NCI-H2081 treated with DMSO at 0.1 percent for 48 hours (cell line): ENCODE data around the gene FAM149A.

Experiments
- DNase-seq: peaks from one replicate; lab custom pipeline; 2025; lab: John Stamatoyannopoulos, UW

FAM149A gene

DNA sequence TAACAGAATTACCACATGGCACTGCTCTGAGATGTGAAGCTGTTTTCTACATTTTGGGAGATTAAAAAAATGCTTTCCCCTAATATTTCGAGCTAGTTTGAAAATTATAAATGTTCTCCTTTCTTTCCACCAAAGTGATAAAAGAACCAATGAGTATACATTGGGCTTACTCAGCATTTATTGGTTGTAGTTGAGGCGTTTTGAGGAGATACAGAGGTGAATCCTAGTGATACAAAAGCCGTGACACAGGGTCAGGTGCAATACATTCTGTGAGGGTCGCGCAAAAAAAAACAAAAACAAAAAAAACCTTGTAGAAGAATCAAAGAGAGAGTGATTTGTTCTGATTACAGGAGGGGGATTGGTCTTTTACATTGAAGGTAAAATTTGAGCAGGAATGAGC, 54.5 kb downstream of the FAM149A start:
- DNase-seq = no peak

DNA sequence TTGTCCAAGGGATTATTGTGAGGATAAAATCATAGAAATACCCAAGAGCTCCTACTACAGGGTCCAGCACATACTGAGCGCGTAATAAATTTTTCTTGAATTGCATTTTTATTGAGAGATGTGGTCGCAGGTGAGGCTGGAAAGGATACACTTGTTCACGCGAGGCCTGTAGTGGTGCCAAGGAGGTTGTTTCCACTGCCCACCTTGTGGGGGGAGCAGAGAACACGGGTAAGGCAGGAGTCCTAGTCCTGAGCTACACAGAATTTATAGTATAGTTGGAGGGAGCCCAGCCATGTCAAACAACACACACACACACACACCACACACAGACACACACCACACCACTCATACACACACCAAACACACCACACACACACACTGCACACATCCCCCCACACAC, 55.1 kb downstream of the FAM149A start:
- no peak for DNase-seq

DNA sequence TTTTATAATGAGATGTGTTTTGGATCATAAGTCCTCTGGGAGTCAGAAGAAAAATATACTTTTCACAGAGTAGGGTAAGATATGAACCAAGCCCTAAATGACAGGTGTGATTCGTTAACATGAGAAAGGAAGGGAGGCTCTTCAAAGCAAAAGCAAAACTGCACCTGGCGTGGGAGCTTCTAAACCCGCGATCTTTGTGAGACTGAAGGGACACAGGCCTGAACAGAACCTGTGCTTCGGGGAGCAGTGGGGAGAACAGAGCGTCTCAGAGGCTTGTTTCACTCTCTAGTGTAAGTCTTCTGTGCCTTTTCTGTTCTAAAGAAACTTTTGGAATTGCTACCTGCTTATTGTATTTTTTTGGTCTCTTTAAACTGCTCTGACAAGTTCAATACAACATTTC, 56.6 kb downstream of the FAM149A start:
- DNase-seq = no peak

DNA sequence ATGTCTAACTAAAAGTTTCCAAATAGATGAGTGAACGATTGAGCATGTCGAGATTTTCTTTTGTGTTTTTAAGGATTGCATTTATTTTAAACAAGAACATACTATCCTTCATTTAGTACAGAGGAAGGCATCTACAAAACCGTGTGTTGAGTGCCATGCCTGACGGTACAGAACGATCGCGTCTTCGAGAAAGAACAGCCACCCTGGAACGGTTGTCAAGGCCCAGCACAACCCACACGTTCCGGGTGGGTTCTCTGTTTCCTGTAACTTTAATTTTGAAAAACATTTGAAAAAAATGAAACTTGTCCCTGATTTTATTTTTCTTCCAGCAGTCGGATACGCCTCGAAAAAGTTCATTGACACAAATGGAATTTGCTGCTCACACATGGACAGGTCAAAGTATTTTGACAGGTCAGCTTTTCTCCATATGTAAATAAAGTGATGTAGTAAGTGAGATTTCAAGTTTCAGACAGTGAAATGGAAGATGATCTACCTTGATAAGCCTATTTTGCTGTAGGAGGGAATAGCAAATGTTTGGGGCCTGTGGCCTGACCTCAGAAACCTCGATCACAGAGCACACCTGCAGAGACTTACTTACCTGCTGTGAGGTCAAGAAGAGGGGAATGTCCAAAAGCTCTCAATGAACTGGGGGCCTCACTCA, 62.5 kb downstream of the FAM149A start:
- DNase-seq = no peak

DNA sequence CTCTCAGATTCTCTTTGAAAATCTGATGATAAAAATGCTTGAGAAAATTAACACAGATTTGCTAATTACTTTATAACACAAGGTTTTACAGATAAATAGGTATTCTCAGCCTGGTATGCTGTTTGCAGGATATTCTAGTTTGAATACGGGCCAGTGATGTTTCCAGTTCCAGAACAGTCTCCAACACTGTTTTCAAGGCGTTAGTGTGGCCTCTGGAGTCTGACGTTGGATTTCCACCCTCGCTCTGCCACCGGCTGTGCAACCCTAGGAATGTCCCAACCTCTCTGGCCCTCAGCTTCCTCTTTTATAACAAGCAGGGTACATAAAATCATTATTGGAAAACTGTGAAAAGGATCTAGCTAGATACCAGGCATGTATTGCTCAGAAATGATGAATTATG, 63.1 kb downstream of the FAM149A start:
- no peak for DNase-seq

DNA sequence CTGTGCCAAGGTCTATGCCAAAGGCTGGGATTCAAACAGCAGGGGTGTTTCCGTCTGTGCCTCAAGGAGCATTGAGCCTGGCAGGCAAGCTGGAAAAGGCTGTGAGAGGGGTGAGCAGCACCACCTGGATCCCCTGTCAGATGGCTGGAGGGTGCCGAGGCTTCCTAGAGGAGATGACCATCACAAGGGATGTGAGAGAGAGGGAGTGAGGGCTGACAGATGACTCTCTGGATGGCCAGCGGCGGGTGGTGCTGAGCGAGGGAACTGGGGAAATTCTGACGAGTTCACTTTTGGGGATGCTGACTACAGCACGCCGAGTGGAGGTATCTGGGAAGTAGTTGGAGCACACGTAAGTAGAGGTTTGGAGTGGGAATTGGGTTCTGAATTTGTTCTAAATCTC, 64.2 kb downstream of the FAM149A start:
- no peak for DNase-seq

DNA sequence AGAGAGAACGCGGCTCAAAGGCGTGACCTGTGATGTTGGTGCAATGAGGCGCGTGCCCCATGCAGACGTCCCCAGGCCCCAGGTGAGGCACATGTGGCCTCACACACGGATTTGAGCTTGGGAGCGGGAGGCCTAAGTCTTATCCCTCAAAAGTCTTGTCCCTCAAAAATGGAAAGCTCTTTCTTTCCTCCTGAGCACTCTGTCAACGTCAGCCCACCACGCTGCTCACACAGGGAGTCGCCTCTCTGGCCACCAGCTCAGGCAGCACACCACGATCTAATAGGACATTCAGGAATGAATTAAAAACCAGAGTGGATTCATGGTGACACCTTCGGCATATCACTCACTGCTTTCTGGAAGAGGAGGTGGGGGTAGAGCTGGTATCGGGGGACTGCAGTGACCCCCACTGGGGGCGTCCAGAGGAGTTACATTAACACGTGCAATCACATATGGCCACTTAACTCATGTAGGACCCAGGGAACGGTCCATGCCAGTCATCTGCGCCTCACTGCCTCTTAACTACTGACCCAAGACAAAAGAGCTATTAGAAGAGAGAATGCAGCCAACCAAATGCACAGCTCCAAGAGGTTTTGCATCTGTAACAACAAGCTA, 64.9 kb downstream of the FAM149A start:
- DNase-seq = no peak

DNA sequence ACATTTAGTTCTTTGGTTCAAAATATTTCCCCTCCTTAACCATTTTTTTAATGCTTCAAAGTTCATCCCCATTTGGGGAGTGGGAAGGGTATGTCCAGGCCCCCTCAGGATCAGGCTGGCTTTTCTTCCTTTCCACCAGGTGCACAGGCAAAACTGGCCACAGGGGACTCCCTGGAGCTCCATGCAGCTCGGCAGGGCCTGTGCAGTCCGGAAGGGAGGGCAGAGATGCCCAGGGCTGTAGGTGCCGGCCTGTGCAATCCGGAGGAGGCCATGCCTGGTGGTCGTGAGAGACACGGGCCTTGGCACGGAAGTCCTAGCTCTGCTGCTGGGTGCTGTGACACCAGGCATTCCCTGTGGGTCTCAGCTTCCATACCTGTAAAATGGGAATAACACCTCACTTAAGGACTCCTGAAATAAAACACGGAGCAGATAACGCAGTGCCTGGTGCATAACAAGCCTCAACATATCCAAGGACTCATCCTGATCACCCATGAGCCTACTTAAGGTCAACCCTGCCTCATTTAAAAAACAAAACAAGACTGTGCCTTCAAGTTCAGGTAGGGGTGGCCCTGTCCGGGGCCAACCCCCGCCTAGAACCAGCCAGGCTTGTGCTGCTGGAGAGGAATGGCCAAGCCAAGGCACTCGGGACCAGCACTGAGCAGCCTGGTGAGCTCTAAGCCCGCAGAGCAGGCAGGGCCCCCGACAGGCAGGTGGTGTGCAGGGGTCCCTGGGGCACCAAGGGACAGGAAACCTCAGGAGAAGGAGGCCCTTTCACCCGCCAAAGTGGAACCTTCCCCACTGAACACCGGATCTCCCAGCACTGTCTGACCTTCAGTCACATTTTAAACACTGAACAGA, 65.7 kb downstream of the FAM149A start:
- no peak for DNase-seq

DNA sequence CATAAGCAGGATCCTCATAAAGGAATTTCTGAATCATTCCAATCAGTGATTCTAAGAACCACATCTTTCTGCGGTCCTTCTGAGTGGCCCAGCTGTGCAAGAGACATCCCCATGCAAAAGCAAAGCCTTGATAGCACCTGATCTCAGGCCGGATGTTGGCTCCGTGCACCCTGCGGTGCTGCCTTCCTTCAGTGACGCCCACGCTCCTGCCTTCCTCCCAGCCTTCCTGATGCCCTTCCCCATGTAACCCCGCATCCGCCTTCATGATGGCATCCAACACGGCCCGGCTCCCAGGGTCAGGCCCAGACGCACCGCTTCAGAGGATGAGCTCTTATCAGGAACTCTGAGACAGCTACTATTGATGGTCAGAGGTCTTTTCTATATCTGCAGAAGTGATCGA, 66.5 kb downstream of the FAM149A start:
- DNase-seq = no peak

DNA sequence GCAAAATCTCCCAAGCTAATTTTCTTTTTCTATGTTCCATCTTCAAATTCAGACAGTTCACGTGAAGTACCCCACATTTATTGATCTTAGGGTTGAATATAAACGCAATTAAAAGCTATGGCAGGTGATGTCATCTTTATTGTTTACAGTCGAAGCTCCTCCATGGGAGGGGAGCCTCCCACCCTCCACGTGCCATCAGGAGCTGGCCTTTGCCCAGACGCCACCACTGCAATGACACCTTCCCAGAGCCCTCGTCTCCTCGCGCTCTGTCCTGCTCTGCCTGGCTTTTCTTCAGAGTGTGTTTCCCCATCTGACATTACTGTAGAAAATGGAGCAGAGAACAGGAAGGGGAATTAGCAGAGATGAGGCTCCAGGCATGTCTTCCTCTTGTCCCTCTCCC, 68.0 kb downstream of the FAM149A start:
- no peak for DNase-seq

DNA sequence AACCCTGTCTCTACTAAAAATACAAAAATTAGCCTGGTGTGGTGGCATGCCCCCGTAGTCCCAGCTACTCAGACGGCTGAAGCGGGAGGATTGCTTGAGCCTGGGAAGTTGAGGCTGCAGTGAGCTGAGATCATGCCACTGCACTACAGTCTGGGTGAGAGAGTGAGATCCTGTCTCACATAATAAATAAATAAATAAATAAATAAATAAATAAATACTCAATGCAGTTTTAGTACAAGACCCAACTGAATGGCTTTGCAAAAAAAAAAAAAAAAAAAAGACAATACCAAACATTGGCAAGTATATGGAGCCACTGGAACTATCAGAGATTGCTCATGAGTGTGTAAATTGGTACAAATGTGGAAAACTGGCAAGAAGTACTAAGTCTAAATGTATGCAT, 83.6 kb downstream of the FAM149A start:
- DNase-seq = no peak

DNA sequence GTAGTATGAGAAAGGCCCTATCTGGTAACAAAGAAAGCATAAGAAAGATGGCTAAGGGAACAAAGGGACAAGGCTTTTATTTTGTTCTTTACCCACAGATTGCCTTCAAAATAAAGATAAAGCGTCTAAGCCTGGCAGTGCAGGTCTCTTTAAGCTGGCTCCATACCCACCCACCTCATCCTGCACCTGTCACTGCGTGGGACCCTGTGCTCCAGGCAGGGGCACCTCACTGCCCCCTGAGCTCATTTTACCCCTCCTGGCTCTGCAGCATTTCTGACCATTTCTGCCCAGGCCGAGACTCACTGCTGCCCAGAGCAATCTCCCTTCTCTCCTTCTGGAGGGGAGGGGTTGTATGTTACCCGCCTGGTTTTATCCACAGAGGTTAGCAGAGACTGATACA, 85.2 kb downstream of the FAM149A start:
- no peak for DNase-seq

DNA sequence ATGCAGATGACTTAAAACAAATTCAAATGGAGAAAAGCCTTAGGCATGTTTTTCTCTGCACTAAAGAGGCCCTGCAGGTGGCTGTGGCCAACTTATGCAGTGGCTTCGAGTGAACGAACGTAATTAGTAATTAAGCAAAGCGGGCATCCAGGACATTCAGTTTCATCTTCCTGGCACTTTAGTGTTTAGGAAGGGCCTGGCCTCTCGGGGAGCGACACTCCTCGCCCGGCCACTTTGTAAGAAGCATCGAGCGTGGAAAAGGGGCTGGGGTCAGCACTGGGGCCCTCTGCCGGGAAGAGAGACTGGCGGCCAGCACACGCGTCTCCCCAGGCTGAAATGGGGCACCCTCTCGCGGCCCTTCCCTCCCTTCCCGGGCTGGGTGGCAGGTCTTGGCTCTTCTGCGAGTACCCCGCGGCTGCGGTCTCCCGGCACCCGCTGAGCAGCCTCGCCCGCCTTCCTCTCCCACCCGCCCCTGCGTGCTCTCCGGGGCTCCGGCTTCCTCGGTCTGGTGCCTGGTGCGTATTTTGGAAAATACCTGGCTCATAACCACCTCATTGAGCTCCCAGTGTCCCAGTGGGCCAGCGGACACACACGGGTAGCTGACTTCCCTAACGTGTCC, 86.2 kb downstream of the FAM149A start:
- no peak for DNase-seq

DNA sequence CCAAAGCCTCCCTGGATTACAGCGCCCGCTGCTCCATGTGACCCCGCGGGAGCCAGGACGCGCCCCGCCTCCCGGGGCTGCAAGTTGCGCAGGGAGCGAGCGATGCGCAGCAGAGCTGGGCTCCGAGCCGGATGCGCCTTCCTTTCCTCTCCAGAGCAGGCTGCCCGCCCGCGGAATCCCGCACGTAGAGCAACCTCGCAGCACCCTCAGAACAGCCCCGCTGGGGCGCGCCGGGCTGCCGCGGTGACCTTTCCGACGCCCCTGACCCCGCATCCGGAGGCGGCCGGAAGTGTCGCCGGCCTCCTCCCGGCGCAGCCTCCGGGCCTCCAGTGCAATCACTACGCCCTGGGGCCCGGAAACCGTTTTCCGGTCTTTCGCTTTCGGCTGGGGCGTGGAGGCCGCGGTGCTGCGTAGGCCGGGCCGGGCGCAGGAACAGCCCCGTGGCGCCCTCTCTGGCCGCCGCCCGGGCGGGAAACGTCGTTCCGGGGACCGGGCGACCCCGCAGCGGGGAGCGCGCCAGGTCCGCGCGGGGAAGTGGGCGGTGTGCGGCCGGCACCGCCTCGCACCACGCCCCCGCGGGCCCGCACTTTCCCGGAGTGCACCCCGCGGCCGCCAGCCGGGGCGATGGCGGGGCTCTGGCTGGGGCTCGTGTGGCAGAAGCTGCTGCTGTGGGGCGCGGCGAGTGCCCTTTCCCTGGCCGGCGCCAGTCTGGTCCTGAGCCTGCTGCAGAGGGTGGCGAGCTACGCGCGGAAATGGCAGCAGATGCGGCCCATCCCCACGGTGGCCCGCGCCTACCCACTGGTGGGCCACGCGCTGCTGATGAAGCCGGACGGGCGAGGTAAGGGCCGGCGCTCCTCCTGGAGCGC, 86.9 kb downstream of the FAM149A start, which contains the start of gene CYP4V2:
Gene CYP4V2 (plus strand): TSS at position 368 of the 866 bp plus-strand sequence. CDS start 257 bp downstream, at position 625.
- DNase-seq = no peak

DNA sequence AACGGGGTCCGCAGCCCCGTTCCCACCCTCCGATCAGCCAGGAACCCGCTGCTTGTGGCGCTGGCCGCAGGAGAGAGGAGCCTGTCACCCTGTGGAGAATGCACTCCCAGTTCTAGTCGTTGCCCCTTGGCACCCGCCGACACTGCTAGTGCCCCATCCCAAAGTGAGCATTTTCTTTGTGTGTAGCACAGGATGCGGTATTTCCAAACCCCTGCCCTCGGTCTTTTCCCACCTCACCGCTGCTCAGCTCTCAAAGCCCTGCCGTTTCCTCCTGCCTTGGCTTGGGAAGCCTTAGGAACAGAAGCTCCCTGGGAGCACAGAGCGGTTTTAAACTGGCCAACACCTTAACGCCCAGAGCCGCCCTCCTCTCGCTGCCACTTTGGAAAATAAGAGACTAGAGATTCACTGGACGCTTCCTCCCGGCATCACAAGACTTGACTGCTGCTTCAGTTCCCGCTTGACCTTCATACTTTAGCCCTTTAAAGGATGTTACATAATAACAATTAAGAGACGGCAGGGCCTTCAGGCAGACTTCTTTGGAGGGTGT, 87.6 kb downstream of the FAM149A start:
- no peak for DNase-seq

DNA sequence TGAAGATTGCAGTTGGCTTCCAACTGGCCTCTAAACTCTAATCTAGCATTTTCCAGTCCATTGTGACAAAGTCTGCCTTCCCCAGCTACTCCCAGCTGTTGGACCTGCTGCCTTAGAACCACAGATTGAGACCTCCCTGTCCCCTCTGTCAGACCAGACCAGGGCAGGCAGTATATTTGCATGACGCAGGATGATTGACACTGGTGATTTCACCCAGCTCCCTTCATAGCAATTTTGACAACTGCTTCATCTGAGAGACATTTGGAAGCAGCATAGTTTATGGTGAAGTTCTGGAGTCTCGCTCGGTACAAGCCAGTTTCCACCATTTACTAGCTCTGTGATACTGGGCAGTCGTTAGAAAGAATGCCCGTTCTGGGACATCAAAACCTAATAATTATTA, 89.3 kb downstream of the FAM149A start:
- DNase-seq = no peak

DNA sequence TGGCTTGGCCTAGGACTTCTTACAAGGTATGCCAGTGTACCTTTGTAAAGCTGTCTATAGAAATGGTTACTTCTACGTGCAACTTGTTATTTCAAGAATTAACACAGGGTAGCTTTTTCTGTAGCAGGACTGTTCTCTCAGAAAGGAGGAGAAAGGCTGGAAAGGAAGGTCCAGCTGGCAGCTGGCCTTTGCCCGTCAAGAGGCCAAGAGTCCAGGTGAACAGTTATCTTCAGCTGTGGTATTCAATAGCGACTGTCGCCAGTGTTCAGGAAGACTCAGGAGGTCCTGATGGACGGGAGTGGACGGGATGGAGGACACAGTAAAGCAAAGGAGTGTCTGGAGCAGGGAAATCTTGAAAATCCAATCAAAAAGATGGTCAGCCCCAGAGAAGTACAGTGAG, 91.6 kb downstream of the FAM149A start:
- DNase-seq = no peak

DNA sequence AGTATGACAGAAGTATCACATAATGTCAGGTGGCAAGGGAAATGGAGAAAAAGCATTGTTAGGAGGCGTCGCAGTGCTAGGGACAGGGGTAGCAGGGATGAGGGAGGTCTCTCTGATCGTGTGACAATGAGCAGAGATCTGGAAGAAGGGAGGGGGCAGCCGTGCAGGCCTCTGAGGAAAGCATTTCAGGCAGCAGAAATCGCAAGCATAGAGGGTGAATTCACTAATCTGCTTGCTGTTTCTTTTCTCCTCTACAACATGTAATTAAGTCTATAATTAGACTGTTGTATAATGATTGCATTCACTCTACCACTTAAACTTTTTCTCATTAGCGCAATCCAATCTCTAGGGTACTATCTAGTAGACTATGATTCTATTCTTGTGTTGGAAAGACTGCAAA, 96.0 kb downstream of the FAM149A start:
- DNase-seq = no peak

DNA sequence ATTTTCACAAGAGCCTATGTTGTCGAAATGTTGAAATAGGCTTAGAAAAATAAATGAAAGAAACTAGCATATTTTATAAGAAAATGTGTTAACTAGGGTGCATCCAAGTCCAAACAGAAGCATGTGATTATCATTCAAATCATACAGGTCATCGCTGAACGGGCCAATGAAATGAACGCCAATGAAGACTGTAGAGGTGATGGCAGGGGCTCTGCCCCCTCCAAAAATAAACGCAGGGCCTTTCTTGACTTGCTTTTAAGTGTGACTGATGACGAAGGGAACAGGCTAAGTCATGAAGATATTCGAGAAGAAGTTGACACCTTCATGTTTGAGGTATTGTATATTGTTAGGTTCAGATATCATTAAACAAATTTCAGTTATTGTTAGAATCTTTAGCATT, 96.5 kb downstream of the FAM149A start:
- no peak for DNase-seq

DNA sequence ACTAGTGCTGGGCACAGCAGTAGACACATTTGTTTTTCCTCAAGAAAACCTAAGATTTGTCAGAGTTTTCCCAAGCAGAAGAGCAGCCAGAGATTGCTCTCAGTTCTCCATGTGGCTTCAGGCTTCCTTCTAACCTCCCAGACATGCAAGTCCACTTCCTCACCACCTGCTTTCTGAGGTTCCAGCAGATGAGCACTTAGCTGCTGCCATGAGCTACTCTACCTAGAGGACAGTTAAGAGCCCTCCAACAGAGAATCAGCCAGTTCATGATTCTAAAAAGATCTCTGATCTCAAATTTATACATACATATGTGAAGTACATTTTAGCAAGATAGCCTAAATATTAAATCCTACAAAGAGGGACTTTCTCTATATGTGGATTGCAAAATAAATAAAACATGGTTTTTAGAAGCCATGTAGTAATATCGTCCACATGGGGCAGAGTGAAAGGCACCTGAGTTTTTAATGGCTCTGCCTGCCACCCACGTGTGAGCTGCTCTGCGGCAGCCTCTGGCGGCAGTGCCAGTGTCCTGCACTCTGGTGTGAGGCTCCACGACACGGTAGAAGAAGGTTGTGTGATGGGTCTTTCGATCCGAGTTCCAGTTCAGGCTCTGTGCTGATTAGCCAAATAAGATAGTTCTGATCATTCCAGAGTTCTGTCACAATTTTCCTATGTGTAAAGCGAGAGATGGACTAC, 97.2 kb downstream of the FAM149A start:
- no peak for DNase-seq
